ENCODE results near the gene STX4.

The STX4 gene

GRCh38 chr16:31022544-31023251, 10.7 kb upstream of the STX4 start:
- no peak for DNase-seq

GRCh38 chr16:31023252-31023602, 10.1 kb upstream of the STX4 start:
- DNase-seq: no peak

GRCh38 chr16:31023627-31024226, 9.6 kb upstream of the STX4 start:
- DNase-seq: no peak

GRCh38 chr16:31025339-31025738, 8.0 kb upstream of the STX4 start:
- DNase-seq: no peak

GRCh38 chr16:31029272-31029671, 4.1 kb upstream of the STX4 start:
- DNase-seq: no peak

GRCh38 chr16:31031276-31031675, 2.1 kb upstream of the STX4 start:
- DNase-seq: no peak

- peak; percentile 64 to 85 (median 71) for DNase-seq
These were observed 543 bp downstream of the STX4 start for GRCh38 chr16:31033709-31034492.

- DNase-seq: no peak
These were observed 3.3 kb downstream of the STX4 start for GRCh38 chr16:31036691-31037090.

- DNase-seq: no peak
These were observed 5.6 kb downstream of the STX4 start for GRCh38 chr16:31038993-31039392.

GRCh38 chr16:31042866-31043265, 9.5 kb downstream of the STX4 start:
- no peak for DNase-seq

- no peak for DNase-seq
These were observed 10.0 kb downstream of the STX4 start for GRCh38 chr16:31043352-31043751.

- DNase-seq: no peak
These were observed 10.6 kb downstream of the STX4 start for GRCh38 chr16:31043898-31044481.

- no peak for DNase-seq
These were observed 17.1 kb downstream of the STX4 start for GRCh38 chr16:31050280-31051030.

GRCh38 chr16:31052114-31052513, 18.8 kb downstream of the STX4 start:
- no peak for DNase-seq

GRCh38 chr16:31055613-31056012, 22.3 kb downstream of the STX4 start:
- no peak for DNase-seq

- no peak for DNase-seq
These were observed 27.9 kb downstream of the STX4 start for GRCh38 chr16:31061126-31061812.

- no peak for DNase-seq
These were observed 28.6 kb downstream of the STX4 start for GRCh38 chr16:31061813-31062440.

GRCh38 chr16:31063495-31063842, 30.1 kb downstream of the STX4 start:
- no peak for DNase-seq

GRCh38 chr16:31063843-31064611, 30.7 kb downstream of the STX4 start:
- no peak for DNase-seq

- no peak for DNase-seq
These were observed 31.6 kb downstream of the STX4 start for GRCh38 chr16:31064882-31065461.

GRCh38 chr16:31067342-31067741, 34.0 kb downstream of the STX4 start:
- no peak for DNase-seq

Measured in NCI-H1417 (cell line).